PC-3 (cell line): ENCODE measurements around the gene PLCB4. TPM values are rescaled to one million over a fixed set of nuclear protein-coding genes. Genes with fewer than 3 reads are reported as not detected.

Experiments used
- ATAC-seq: fragments of 200-7000 bp; cut with Tn5 transposase; 2 replicates; pipeline ENCODE4 v1.9.1; 2020; ENCODE audit warnings: mild to moderate bottlenecking, moderate library complexity
- BruUV-seq: library from RNA; stranded (reverse); fragments of 400-500 nt; replicated peaks from 2 replicates; lab custom pipeline; 2021; lab: Mats Ljungman, UMichigan
- CTCF ChIA-PET: fragments of 300-600 bp; sonication (Branson Sonifier 250); formaldehyde crosslinking; loops from one replicate; lab custom pipeline; 2022; ENCODE audit warnings: antibody characterized with exemption; lab: Charles Lee
- POLR2A ChIA-PET: fragments of 300-600 bp; sonication (Branson Sonifier 250); formaldehyde crosslinking; loops from one replicate; lab custom pipeline; 2022; ENCODE audit warnings: antibody characterized with exemption; ENCODE audit not compliant: unreplicated experiment; lab: Charles Lee
- DNase-seq: peaks from one replicate; pipeline ENCODE4 v3.0.0-alpha.2; 2015
- H2AFZ ChIP-seq: fragments of 300-600 bp; sonication (generic); 2 replicates; pipeline ENCODE4 v1.6.0; 2016; ENCODE audit warnings: antibody characterized with exemption, low read length
- H3F3A ChIP-seq: fragments of 300-600 bp; sonication (generic); one replicate; pipeline ENCODE4 v1.6.0; 2017; ENCODE audit warnings: antibody characterized with exemption, low read length, control low read depth, mild to moderate bottlenecking; ENCODE audit not compliant: unreplicated experiment
- H3K27ac ChIP-seq: fragments of 300-600 bp; sonication (generic); 2 replicates; pipeline ENCODE4 v1.5.1; 2016; ENCODE audit warnings: mild to moderate bottlenecking, low read length
- H3K27me3 ChIP-seq: fragments of 300-600 bp; sonication (generic); 2 replicates; pipeline ENCODE4 v1.6.1; 2016; ENCODE audit warnings: low read length, mixed read lengths
- H3K36me3 ChIP-seq: fragments of 300-600 bp; sonication (generic); 2 replicates; pipeline ENCODE4 v1.6.1; 2016; ENCODE audit warnings: low read depth, mixed run types, low read length, mixed read lengths
- H3K4me1 ChIP-seq: fragments of 300-600 bp; sonication (generic); 2 replicates; pipeline ENCODE4 v1.5.1; 2016; ENCODE audit warnings: low read length; ENCODE audit not compliant: insufficient read depth
- H3K4me2 ChIP-seq: fragments of 300-600 bp; sonication (generic); 2 replicates; pipeline ENCODE4 v1.6.0; 2016; ENCODE audit warnings: low read length
- H3K4me3 ChIP-seq: fragments of 300-600 bp; sonication (generic); 2 replicates; pipeline ENCODE4 v1.5.1; 2016; ENCODE audit warnings: mild to moderate bottlenecking, low read length, mixed read lengths
- H3K79me2 ChIP-seq: fragments of 300-600 bp; sonication (generic); 2 replicates; pipeline ENCODE4 v1.6.1; 2017; ENCODE audit warnings: low read length, mixed read lengths
- H3K9ac ChIP-seq: fragments of 300-600 bp; sonication (generic); 2 replicates; pipeline ENCODE4 v1.6.0; 2016; ENCODE audit warnings: mild to moderate bottlenecking, low read length
- H3K9me2 ChIP-seq: fragments of 300-600 bp; sonication (generic); replicated peaks from 2 replicates; pipeline ENCODE4 v1.6.1; 2016; ENCODE audit warnings: mixed run types, low read length, mixed read lengths
- H3K9me3 ChIP-seq: fragments of 300-600 bp; sonication (generic); 2 replicates; pipeline ENCODE4 v1.6.1; 2016; ENCODE audit warnings: low read length, mixed read lengths
- H4K20me1 ChIP-seq: fragments of 300-600 bp; sonication (generic); 2 replicates; pipeline ENCODE4 v1.6.1; 2016; ENCODE audit warnings: low read length, mixed read lengths
- CTCF ChIP-seq: fragments of 300-600 bp; sonication (generic); conservative IDR thresholded peaks from 2 replicates; pipeline ENCODE4 v1.5.1; 2017; ENCODE audit warnings: antibody characterized with exemption, low read depth, mild to moderate bottlenecking, low read length
- EZH2 ChIP-seq: fragments of 300-600 bp; sonication (generic); IDR thresholded peaks from one replicate; pipeline ENCODE4 v1.6.1; 2017; ENCODE audit warnings: antibody characterized with exemption, mild to moderate bottlenecking, low read length; ENCODE audit not compliant: unreplicated experiment
- EZH2phosphoT487 ChIP-seq: fragments of 300-600 bp; sonication (generic); IDR thresholded peaks from 2 replicates; pipeline ENCODE4 v1.6.1; 2018; ENCODE audit warnings: mild to moderate bottlenecking, antibody characterized with exemption, low read length, borderline replicate concordance
- intact Hi-C: fragments of 100-400 bp; cut with micrococcal nuclease; formaldehyde crosslinking; loops from 2 replicates; pipeline ENCODE4 v1.9.0; 2023
- total RNA-seq: library from RNA; depleted of rRNA; stranded (reverse); fragments of >200 nt; gene quantifications from 2 replicates; pipeline ENCODE4 v1.2.3, GENCODE V29; 2014

Gene PLCB4
- total RNA-seq, 1 experiment from 2014 or later, result 25.4 TPM

DNA sequence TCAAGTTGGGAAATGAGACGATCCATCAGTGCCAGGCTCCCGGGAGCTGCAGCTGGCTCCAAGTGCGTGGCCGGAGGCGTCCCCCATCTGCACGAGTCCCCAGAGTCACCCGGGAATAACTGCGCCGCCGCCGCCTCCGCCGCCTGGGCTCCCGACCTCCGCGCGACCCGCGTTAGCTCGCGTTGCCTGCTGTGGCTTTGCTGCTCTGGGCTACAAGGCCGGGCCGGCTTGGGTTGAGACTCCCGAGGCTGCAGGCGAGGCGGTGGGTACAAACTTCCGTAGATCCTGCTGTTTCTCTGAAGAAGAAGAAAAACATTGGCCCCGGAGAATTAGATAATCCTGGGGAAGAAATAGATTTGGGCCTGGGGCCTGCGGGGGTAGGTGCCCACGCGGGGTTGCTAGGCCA is 438.1 kb downstream of the PLCB4 start:
- ATAC-seq, result no peak
- TF ChIP-seq CTCF (no peak), EZH2phosphoT487 (no peak), EZH2 (no peak)
- no peaks in the 10 kb centered on the region for H3K79me2 ChIP-seq
- H3K27me3 ChIP-seq, result no peaks in the 10 kb centered on the region; the same call in 1 of the 2 replicates
- H3K4me1 ChIP-seq, result no peaks in the 10 kb centered on the region
- ChIA-PET CTCF (no interaction called here), POLR2A (no interaction called here)
- H3K9ac ChIP-seq, result no peak overlapping the region
- H3F3A ChIP-seq, result no peaks in the 10 kb centered on the region
- no peak overlapping the region for H2AFZ ChIP-seq
- BruUV-seq, result no TSS peak
- H3K4me2 ChIP-seq, result no peak overlapping the region
- DNase-seq, result no peak
- intact Hi-C loops, result no loop called here
- no peak overlapping the region for H3K27ac ChIP-seq
- no peaks in the 10 kb centered on the region for H4K20me1 ChIP-seq
- H3K9me2 ChIP-seq, result no peaks in the 10 kb centered on the region
- H3K9me3 ChIP-seq, result no peaks in the 10 kb centered on the region
- H3K4me3 ChIP-seq, result no peak overlapping the region
- no peaks in the 10 kb centered on the region for H3K36me3 ChIP-seq

DNA sequence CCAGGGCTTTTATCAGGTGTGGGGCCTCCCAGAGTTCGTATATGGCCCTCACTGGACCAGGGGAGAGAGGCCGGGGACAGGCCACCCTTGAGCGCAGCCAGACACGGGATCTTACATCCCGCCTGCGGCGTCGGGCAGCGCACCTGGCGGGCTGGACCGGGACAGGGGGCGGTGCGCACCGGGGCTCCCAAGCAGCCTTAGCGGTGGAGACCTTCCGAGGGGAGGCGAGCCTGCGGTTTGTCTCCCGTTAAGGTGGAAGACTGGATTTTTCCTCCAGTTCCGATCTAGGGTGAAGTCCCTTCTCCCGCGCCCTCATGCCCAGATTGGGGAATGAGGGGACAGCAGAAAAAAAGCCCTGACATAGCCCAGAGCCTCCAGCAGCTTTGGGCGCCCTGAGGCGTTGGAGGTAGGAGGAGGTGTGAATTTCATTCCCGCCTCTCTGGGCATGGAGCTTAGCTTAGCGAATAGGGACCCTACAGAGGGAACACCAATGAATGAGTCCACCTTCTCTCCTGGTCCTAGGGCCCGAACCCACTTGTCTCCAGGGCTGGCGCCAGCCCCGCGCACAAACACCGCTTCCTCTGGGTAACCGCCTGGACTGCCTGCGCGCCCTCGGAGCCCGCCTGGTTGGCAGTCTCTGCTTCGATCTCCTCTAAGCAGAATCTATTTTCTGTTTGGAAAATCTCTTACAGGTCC is 438.8 kb downstream of the PLCB4 start:
- H3K4me2 ChIP-seq, result no peak overlapping the region
- H3K4me1 ChIP-seq, result no peaks in the 10 kb centered on the region
- no peaks in the 10 kb centered on the region for H3K9me3 ChIP-seq
- no TSS peak for BruUV-seq
- H4K20me1 ChIP-seq, result no peaks in the 10 kb centered on the region
- H3K79me2 ChIP-seq, result no peaks in the 10 kb centered on the region
- no peaks in the 10 kb centered on the region for H3K36me3 ChIP-seq
- TF ChIP-seq EZH2 (no peak), EZH2phosphoT487 (no peak), CTCF (no peak)
- no peaks in the 10 kb centered on the region for H3F3A ChIP-seq
- H2AFZ ChIP-seq, result no peak overlapping the region
- DNase-seq, result no peak
- no peak for ATAC-seq
- H3K4me3 ChIP-seq, result no peak overlapping the region
- no peaks in the 10 kb centered on the region for H3K9me2 ChIP-seq
- H3K27ac ChIP-seq, result no peak overlapping the region
- no peak overlapping the region for H3K9ac ChIP-seq
- ChIA-PET POLR2A (no interaction called here), CTCF (no interaction called here)
- no peaks in the 10 kb centered on the region; the same call in 1 of the 2 replicates for H3K27me3 ChIP-seq
- intact Hi-C loops, result no loop called here

DNA sequence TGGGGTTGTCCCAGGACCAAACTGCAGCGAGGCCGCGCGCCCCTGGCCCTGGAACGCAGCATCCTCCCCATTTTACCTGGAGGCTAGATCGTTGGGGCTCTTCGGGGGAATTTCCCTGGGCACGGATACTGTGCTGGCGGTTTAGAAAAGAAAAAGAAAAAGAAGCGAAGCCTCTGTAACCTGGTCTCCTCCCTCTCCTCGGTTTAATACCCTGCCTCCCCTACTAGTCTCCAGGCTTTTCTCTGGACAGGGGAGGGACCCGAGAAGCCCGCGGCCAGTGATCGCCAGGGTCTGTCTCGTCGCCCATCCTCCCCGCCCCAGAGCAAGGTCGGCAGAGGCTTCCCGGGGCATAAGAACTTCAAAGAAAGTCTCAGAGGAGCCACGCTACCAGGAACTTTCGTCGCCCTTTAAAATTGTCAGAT is 439.4 kb downstream of the PLCB4 start:
- DNase-seq (no peak), ATAC-seq (no peak)
- Histone ChIP-seq H3K27ac (no peak overlapping the region), H3F3A (no peaks in the 10 kb centered on the region), H3K79me2 (no peaks in the 10 kb centered on the region), H3K4me2 (no peak overlapping the region), H3K9ac (no peak overlapping the region), H3K4me1 (no peaks in the 10 kb centered on the region), H3K36me3 (no peaks in the 10 kb centered on the region), H4K20me1 (no peaks in the 10 kb centered on the region), H2AFZ (no peak overlapping the region), H3K9me2 (no peaks in the 10 kb centered on the region), H3K27me3 (no peaks in the 10 kb centered on the region; the same call in 1 of the 2 replicates), H3K4me3 (no peak overlapping the region), H3K9me3 (no peaks in the 10 kb centered on the region)
- BruUV-seq, result no TSS peak
- TF ChIP-seq CTCF (no peak), EZH2phosphoT487 (no peak), EZH2 (no peak)
- ChIA-PET CTCF (no interaction called here), POLR2A (no interaction called here)
- intact Hi-C loops, result no loop called here
